OCI-LY1 (cell line): Measurements from ENCODE around the gene JMJD1C.

Experiments used
- EZH2 ChIP-seq: fragments of 200-600 bp; sonication (generic), shearing (Covaris generic); IDR thresholded peaks from 2 replicates; pipeline ENCODE4 v1.8.0; 2017; ENCODE audit warnings: borderline replicate concordance, mixed run types, mild to moderate bottlenecking, antibody characterized with exemption, low read length, moderate library complexity, mixed read lengths
- TF ChIP-seq, protein P1 (sequence below): fragments of 200-600 bp; sonication (generic), shearing (Covaris generic); IDR thresholded peaks from 2 replicates; pipeline ENCODE4 v1.5.1; 2017; ENCODE audit warnings: mild to moderate bottlenecking, antibody characterized with exemption, low read length, moderate library complexity, mixed read lengths

DNA sequence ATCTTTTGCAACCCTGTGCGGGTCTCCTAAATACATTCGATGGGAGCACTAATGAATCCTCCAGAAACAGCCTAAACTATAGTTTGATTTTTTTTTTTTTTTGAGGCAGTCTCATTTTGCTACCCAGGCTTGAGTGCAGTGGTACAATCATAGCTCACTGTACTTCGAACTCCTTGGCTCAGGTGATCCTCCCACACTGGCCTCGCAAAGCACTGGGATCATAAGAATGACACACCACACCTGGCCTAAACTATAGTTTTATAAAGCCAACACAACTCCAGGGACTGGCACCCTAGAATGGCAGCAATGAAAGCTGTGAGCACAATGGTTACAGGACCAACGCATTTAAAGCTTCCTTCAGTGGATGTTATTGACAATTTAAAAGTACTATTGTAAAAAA, 14.5 kb upstream of the JMJD1C start:
- TF ChIP-seq, protein P1, sequence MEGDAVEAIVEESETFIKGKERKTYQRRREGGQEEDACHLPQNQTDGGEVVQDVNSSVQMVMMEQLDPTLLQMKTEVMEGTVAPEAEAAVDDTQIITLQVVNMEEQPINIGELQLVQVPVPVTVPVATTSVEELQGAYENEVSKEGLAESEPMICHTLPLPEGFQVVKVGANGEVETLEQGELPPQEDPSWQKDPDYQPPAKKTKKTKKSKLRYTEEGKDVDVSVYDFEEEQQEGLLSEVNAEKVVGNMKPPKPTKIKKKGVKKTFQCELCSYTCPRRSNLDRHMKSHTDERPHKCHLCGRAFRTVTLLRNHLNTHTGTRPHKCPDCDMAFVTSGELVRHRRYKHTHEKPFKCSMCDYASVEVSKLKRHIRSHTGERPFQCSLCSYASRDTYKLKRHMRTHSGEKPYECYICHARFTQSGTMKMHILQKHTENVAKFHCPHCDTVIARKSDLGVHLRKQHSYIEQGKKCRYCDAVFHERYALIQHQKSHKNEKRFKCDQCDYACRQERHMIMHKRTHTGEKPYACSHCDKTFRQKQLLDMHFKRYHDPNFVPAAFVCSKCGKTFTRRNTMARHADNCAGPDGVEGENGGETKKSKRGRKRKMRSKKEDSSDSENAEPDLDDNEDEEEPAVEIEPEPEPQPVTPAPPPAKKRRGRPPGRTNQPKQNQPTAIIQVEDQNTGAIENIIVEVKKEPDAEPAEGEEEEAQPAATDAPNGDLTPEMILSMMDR: no peak
- TF ChIP-seq EZH2: no peak
